NB4 (cell line): ENCODE results near the gene POLD1.

Experiments
- DNase-seq: peaks from one replicate; pipeline ENCODE4 v3.0.0; 2010; ENCODE audit warnings: low read depth
- H3K4me3 ChIP-seq: one replicate; pipeline ENCODE4 v1.5.1; 2011; ENCODE audit warnings: mild to moderate bottlenecking, low read depth, low read length, moderate library complexity
- CTCF ChIP-seq: IDR thresholded peaks from one replicate; pipeline ENCODE4 v1.5.1; 2012; ENCODE audit warnings: low read depth, low read length
- MAX ChIP-seq: IDR thresholded peaks from 2 replicates; pipeline ENCODE4 v1.6.1; 2011; ENCODE audit warnings: low read depth, low read length
- MYC ChIP-seq: IDR thresholded peaks from 2 replicates; pipeline ENCODE4 v1.6.1; 2011; ENCODE audit warnings: low read depth, low read length
- POLR2A ChIP-seq: IDR thresholded peaks from 2 replicates; pipeline ENCODE4 v1.6.1; 2011; ENCODE audit warnings: mild to moderate bottlenecking; ENCODE audit not compliant: insufficient read length; ENCODE audit errors: extremely low read depth

The POLD1 gene

GRCh38 chr19:50378169-50378862, 5.8 kb upstream of the POLD1 start:
- TF ChIP-seq MYC (no peak), MAX (no peak), CTCF (no peak), POLR2A (no peak)
- DNase-seq, result no peak
- no peak overlapping the region for H3K4me3 ChIP-seq

- TF ChIP-seq POLR2A, result no peak
- TF ChIP-seq CTCF, result no peak
- no peak for TF ChIP-seq MYC
- no peak for TF ChIP-seq MAX
- DNase-seq, result no peak
- H3K4me3 ChIP-seq, result no peak overlapping the region
Measured at GRCh38 chr19:50378863-50379236, 5.3 kb upstream of the POLD1 start.

GRCh38 chr19:50379602-50380001, 4.5 kb upstream of the POLD1 start:
- no peak overlapping the region for H3K4me3 ChIP-seq
- no peak for DNase-seq
- TF ChIP-seq CTCF (no peak), POLR2A (no peak), MAX (no peak), MYC (no peak)

GRCh38 chr19:50380137-50380536, 4.0 kb upstream of the POLD1 start:
- TF ChIP-seq CTCF (no peak), MYC (no peak), MAX (no peak), POLR2A (no peak)
- DNase-seq, result no peak
- no peak overlapping the region for H3K4me3 ChIP-seq

- H3K4me3 ChIP-seq, result no peak overlapping the region
- TF ChIP-seq CTCF (no peak), MAX (no peak), POLR2A (no peak), MYC (no peak)
- no peak for DNase-seq
Measured at GRCh38 chr19:50380751-50381151, 3.4 kb upstream of the POLD1 start.
